A172 (cell line): ENCODE measurements around the gene TTC39C. TPM values are rescaled to one million over a fixed set of nuclear protein-coding genes. Genes with fewer than 3 reads are reported as not detected.

ENCODE experiments used
- total RNA-seq: library from RNA; depleted of rRNA; stranded (reverse); fragments of >200 nt; shearing (Covaris generic); gene quantifications from 2 replicates; pipeline ENCODE4 v1.2.3, GENCODE V29; 2014; rRNA removed

TTC39C gene
- total RNA-seq, 1 experiment from 2014 or later, result 17.8 TPM

Other genes with a start within 250 kb of the TTC39C start
- 16.3 and 24.6 TPM in 2 replicates for gene CABYR, start 124.3 kb downstream of the TTC39C start, total RNA-seq